ENCODE results near the gene PUDP. TPM values are rescaled to one million over a fixed set of nuclear protein-coding genes. Genes with fewer than 3 reads are reported as not detected.

PUDP gene
- total RNA-seq, 1 experiment from 2014 or later = 41.2 TPM

DNA sequence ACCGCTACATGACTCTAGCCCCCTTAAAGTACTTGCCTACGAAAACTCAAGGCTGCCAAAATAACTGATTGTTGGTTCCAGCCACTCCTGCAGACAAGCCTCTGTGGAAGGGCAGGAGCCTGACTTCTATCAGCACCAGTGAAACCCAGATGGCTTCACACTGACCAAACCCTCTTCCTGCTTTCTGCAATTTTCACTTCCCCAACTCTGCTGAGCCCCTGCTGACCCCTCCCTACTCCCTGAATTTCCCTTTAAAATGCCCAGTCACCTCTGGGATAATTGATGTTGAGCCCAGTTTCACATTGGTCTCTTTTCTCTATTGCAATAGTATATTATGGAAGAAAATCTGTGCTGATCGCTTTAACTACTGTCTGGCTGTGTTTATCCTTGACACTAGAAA is 62.1 kb downstream of the PUDP start:
- H3K36me3 ChIP-seq (ENCODE audit: insufficient read depth, low read length) = no peaks in the 10 kb centered on the region
- H3K4me3 ChIP-seq (ENCODE audit: low read length) = peak overlapping the region; percentile 21; the same call in 1 of the 2 replicates
- peak overlapping the region; percentile 97 for H3K27ac ChIP-seq (ENCODE audit: low read length)
- peak overlapping the region; percentile 60 for H3K4me2 ChIP-seq (ENCODE audit: low read depth, low read length, poor library complexity, severe bottlenecking)
- H3K9me2 ChIP-seq (replicated peaks; ENCODE audit: insufficient read depth, low read length) = no peaks in the 10 kb centered on the region
- DNase-seq = no peak
- H3K27me3 ChIP-seq (ENCODE audit: low read length) = no peaks in the 10 kb centered on the region
- H3K9ac ChIP-seq (ENCODE audit: low read length) = peak overlapping the region; percentile 58
- no peaks in the 10 kb centered on the region for H3K9me3 ChIP-seq (ENCODE audit: low read length)
- no peaks in the 10 kb centered on the region for H4K20me1 ChIP-seq (ENCODE audit: insufficient read depth, low read depth, low read length)
- H2AFZ ChIP-seq (ENCODE audit: low read length) = no peak overlapping the region
- H3K79me2 ChIP-seq (ENCODE audit: low read length) = peaks cover 44% of the 10 kb centered on the region
- H3K4me1 ChIP-seq (ENCODE audit: low read length) = peaks cover 92% of the 10 kb centered on the region

DNA sequence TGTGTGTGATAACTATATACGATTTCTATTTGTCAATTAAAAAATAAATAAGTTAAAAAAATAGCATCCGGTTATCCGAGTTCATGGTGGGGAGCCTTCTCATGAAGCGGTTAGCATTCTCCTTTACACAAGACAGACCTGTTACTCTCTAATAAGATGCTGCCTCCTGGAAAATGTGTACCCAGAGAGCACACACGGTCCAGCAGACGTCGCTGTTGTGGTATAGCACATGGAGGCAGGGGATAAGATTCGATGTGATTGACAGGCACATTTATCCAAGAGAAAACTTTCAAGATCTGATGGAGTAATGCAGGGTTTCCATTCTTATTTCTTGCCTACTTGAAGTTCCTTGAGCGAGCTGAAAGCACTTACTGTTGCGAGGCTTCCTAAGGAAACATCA is 63.1 kb downstream of the PUDP start:
- Histone ChIP-seq H3K79me2 (ENCODE audit: low read length) (peaks cover 47% of the 10 kb centered on the region), H3K9me2 (replicated peaks; ENCODE audit: insufficient read depth, low read length) (no peaks in the 10 kb centered on the region), H2AFZ (ENCODE audit: low read length) (no peak overlapping the region), H3K4me1 (ENCODE audit: low read length) (peaks cover 82% of the 10 kb centered on the region), H3K36me3 (ENCODE audit: insufficient read depth, low read length) (no peaks in the 10 kb centered on the region), H3K27ac (ENCODE audit: low read length) (peak overlapping the region; percentile 97), H3K9me3 (ENCODE audit: low read length) (no peaks in the 10 kb centered on the region), H3K27me3 (ENCODE audit: low read length) (no peaks in the 10 kb centered on the region), H3K4me3 (ENCODE audit: low read length) (no peak overlapping the region), H3K4me2 (ENCODE audit: low read depth, low read length, poor library complexity, severe bottlenecking) (peak overlapping the region; percentile 67), H3K9ac (ENCODE audit: low read length) (peak overlapping the region; percentile 67), H4K20me1 (ENCODE audit: insufficient read depth, low read depth, low read length) (no peaks in the 10 kb centered on the region)
- no peak for DNase-seq

DNA sequence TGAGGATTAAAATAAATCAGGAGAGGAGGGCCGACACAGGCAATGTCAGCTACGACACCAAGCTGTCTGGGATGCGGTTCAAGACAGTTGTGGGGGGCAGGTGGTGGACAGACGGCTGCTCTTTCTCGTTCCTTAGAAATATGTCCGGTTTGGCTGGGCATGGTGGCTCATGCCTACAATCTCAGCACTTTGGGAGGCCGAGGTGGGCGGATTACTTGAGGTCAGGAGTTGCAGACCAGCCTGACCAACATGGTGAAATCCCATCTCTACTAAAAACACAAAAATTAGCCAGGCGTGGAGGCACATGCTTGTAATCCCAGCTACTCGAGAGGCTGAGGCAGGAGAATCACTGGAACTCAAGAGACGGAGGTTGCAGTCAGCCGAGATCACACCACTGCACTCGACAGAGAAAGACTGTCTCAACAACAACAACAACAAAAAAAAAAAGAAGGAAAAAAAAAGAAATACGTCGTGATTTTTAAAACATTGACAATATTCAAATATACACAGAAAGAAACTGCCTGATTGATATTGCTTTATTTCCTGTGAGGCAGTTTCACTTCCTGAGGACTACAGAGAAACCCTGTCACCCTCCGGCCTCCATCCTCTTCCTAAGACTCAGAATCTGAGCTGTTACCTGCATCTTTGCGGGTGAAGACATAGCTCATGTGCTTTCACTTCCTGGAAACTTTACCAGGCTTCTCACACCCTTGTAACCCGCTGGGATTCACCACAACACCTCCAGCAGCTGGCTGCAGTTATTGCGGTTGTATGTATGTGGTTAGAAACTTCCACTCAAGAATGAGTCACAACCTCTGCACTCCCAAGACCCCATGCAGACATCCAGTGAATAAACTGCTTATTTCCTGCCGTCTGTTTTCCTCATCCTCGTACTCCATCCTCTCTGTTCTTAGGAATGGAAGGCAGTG is 64.2 kb downstream of the PUDP start:
- Histone ChIP-seq H3K9me2 (replicated peaks; ENCODE audit: insufficient read depth, low read length) (no peaks in the 10 kb centered on the region), H2AFZ (ENCODE audit: low read length) (no peak overlapping the region), H3K27ac (ENCODE audit: low read length) (peak overlapping the region; percentile 97), H4K20me1 (ENCODE audit: insufficient read depth, low read depth, low read length) (no peaks in the 10 kb centered on the region), H3K4me1 (ENCODE audit: low read length) (peaks cover 71% of the 10 kb centered on the region), H3K9ac (ENCODE audit: low read length) (peak overlapping the region; percentile 67), H3K4me3 (ENCODE audit: low read length) (peak overlapping the region; percentile 36), H3K79me2 (ENCODE audit: low read length) (peaks cover 57% of the 10 kb centered on the region), H3K9me3 (ENCODE audit: low read length) (no peaks in the 10 kb centered on the region), H3K27me3 (ENCODE audit: low read length) (no peaks in the 10 kb centered on the region), H3K4me2 (ENCODE audit: low read depth, low read length, poor library complexity, severe bottlenecking) (peak overlapping the region; percentile 67), H3K36me3 (ENCODE audit: insufficient read depth, low read length) (no peaks in the 10 kb centered on the region)
- peak; percentile 96 for DNase-seq

DNA sequence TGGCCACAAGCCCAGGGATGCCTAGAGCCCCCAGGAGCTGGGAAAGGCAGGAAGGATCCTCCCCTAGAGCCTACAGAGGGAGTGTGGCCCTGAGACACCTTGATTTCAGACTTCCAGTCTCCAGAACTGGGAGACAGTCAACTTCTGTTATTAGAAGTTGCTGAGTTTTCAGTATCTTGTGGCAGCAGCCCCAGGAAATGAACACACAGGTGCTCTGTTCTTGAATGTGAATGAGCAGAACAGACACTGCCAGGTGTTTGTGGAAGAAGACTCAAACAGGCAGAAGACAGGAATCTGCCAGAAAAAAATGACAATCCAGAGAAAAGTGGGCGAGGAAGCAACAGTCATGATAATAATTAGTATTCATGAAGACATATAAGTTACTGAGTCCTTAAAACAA is 64.9 kb downstream of the PUDP start:
- peak; percentile 66 for DNase-seq
- Histone ChIP-seq H3K4me1 (ENCODE audit: low read length) (peaks cover 63% of the 10 kb centered on the region), H3K27me3 (ENCODE audit: low read length) (no peaks in the 10 kb centered on the region), H2AFZ (ENCODE audit: low read length) (no peak overlapping the region), H3K27ac (ENCODE audit: low read length) (peak overlapping the region; percentile 97), H3K9ac (ENCODE audit: low read length) (peak overlapping the region; percentile 67), H3K4me3 (ENCODE audit: low read length) (peak overlapping the region; percentile 28), H3K9me3 (ENCODE audit: low read length) (no peaks in the 10 kb centered on the region), H3K79me2 (ENCODE audit: low read length) (peaks cover 56% of the 10 kb centered on the region), H3K36me3 (ENCODE audit: insufficient read depth, low read length) (no peaks in the 10 kb centered on the region), H3K4me2 (ENCODE audit: low read depth, low read length, poor library complexity, severe bottlenecking) (peak overlapping the region; percentile 67), H4K20me1 (ENCODE audit: insufficient read depth, low read depth, low read length) (no peaks in the 10 kb centered on the region), H3K9me2 (replicated peaks; ENCODE audit: insufficient read depth, low read length) (no peaks in the 10 kb centered on the region)

DNA sequence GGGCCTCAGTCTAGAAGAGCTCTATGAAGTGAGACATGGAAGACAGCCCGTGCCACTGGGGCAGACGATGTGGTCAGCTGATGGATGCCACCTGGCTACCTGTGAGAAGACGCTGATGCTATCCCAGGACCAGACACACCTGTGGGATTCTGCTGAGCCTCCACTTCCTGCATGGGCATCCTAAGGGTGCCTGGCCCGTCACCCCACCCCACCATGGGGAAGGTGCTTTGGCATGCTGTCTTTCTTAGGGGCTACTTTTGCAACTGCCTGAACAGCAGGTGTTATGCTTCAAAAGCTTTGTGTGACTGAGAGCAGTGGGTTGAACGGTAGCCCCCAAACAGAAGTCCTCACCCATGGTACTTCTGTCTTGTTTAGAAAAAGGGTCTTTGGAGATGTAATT is 65.4 kb downstream of the PUDP start:
- H3K4me3 ChIP-seq (ENCODE audit: low read length) = peak overlapping the region; percentile 13; the same call in 1 of the 2 replicates
- peak overlapping the region; percentile 67 for H3K9ac ChIP-seq (ENCODE audit: low read length)
- no peak for DNase-seq
- peak overlapping the region; percentile 97 for H3K27ac ChIP-seq (ENCODE audit: low read length)
- peak overlapping the region; percentile 67 for H3K4me2 ChIP-seq (ENCODE audit: low read depth, low read length, poor library complexity, severe bottlenecking)
- no peaks in the 10 kb centered on the region for H3K27me3 ChIP-seq (ENCODE audit: low read length)
- H3K79me2 ChIP-seq (ENCODE audit: low read length) = peaks cover 59% of the 10 kb centered on the region
- H3K9me2 ChIP-seq (replicated peaks; ENCODE audit: insufficient read depth, low read length) = no peaks in the 10 kb centered on the region
- H3K4me1 ChIP-seq (ENCODE audit: low read length) = peaks cover 59% of the 10 kb centered on the region
- no peak overlapping the region for H2AFZ ChIP-seq (ENCODE audit: low read length)
- H3K36me3 ChIP-seq (ENCODE audit: insufficient read depth, low read length) = no peaks in the 10 kb centered on the region
- no peaks in the 10 kb centered on the region for H3K9me3 ChIP-seq (ENCODE audit: low read length)
- H4K20me1 ChIP-seq (ENCODE audit: insufficient read depth, low read depth, low read length) = no peaks in the 10 kb centered on the region

DNA sequence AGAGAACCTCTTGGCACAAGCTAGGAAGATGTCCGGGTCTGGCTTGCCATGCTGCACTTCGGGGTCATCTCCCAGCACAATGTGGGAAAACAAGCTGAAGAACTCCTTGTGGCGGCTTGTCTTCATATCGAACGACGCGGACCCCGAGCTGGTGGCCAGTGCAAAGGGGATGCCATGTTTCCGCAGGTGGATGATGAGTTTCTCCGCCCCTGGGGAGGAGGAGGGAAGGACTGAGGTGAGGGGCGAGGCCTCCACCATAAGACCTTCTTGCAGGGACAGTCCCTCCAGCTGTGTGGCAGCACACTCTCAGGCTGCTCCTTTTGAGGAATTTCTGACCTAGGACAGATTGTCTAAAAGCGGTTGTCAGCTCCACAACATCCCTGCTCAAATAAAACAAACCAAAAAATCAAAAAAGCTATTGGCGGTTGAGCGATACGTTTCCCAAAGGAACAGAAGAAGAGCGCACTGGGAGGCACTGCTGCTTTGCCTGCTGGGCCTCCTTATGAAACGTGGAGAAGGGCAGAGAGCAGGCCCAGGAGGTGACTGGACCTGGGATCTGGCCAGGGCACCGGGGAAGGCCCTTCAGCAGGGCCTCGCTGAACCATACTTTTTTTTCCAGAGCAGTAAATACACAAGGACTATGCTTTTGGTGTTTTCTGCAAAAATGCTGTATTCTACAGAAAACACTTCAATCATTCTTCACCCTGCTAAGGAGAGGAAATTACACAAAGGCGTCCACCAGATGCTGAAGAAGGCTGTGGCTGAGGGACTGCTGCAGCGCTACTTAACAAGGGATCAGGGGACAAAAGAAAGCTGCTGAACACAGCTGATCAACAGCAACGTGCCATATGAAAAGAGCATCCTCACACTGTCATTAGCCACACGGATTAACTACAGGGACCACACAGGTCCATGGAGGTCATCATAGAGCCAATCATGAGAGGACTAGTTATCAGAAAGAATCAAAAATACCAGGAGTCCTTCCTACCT is 70.4 kb downstream of the PUDP start:
- H3K36me3 ChIP-seq (ENCODE audit: insufficient read depth, low read length) = no peaks in the 10 kb centered on the region
- H4K20me1 ChIP-seq (ENCODE audit: insufficient read depth, low read depth, low read length) = no peaks in the 10 kb centered on the region
- H3K4me1 ChIP-seq (ENCODE audit: low read length) = peaks cover 15% of the 10 kb centered on the region
- no peak overlapping the region for H3K4me2 ChIP-seq (ENCODE audit: low read depth, low read length, poor library complexity, severe bottlenecking)
- H3K79me2 ChIP-seq (ENCODE audit: low read length) = peaks cover 65% of the 10 kb centered on the region
- no peaks in the 10 kb centered on the region for H3K27me3 ChIP-seq (ENCODE audit: low read length)
- no peak for DNase-seq
- no peaks in the 10 kb centered on the region for H3K9me2 ChIP-seq (replicated peaks; ENCODE audit: insufficient read depth, low read length)
- no peak overlapping the region for H3K9ac ChIP-seq (ENCODE audit: low read length)
- no peak overlapping the region for H2AFZ ChIP-seq (ENCODE audit: low read length)
- no peak overlapping the region for H3K27ac ChIP-seq (ENCODE audit: low read length)
- no peaks in the 10 kb centered on the region for H3K9me3 ChIP-seq (ENCODE audit: low read length)
- no peak overlapping the region for H3K4me3 ChIP-seq (ENCODE audit: low read length)

DNA sequence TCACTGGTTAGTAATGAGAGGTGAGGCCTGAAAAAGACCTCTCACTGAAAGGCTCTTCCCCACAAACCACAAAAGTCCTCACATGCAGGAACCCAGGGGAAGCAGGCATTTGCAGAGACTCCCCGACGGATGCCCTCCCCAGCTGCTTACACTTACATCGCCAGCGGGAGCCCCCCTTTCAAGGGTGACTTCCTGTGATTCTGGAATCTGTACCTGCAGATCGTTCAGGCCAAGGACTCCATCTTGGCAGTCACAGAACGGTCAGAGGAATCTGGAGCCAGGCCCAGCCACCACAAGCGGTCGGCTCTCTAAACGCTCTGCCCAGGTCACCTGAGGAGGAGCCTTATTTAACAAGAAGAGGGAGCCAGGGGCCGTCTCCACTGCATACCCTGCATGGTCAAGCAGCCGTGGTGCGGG is 71.7 kb downstream of the PUDP start:
- Histone ChIP-seq H3K79me2 (ENCODE audit: low read length) (peaks cover 55% of the 10 kb centered on the region), H3K27me3 (ENCODE audit: low read length) (no peaks in the 10 kb centered on the region), H3K4me2 (ENCODE audit: low read depth, low read length, poor library complexity, severe bottlenecking) (no peak overlapping the region), H3K9me3 (ENCODE audit: low read length) (no peaks in the 10 kb centered on the region), H3K9ac (ENCODE audit: low read length) (no peak overlapping the region), H3K4me1 (ENCODE audit: low read length) (peaks cover 16% of the 10 kb centered on the region), H2AFZ (ENCODE audit: low read length) (no peak overlapping the region), H3K27ac (ENCODE audit: low read length) (no peak overlapping the region), H3K36me3 (ENCODE audit: insufficient read depth, low read length) (no peaks in the 10 kb centered on the region), H3K4me3 (ENCODE audit: low read length) (no peak overlapping the region), H4K20me1 (ENCODE audit: insufficient read depth, low read depth, low read length) (no peaks in the 10 kb centered on the region), H3K9me2 (replicated peaks; ENCODE audit: insufficient read depth, low read length) (no peaks in the 10 kb centered on the region)
- no peak for DNase-seq

DNA sequence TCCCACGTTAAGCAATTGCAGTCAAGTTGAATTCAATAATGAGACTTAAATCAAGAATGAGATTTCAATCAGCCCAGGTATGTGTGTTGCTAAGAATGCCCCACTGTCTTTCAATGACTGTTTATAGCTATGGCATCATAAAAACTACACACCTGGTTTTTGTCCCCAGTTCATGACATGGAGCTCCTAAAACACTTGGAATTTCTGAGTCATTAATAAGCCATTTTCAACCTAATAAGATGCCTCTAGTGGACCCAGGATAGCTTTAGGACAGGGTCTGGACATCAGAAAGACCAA is 73.1 kb downstream of the PUDP start:
- H4K20me1 ChIP-seq (ENCODE audit: insufficient read depth, low read depth, low read length) = no peaks in the 10 kb centered on the region
- peaks cover 30% of the 10 kb centered on the region for H3K4me1 ChIP-seq (ENCODE audit: low read length)
- H3K4me2 ChIP-seq (ENCODE audit: low read depth, low read length, poor library complexity, severe bottlenecking) = no peak overlapping the region
- no peak overlapping the region for H3K9ac ChIP-seq (ENCODE audit: low read length)
- no peaks in the 10 kb centered on the region for H3K9me3 ChIP-seq (ENCODE audit: low read length)
- no peak for DNase-seq
- no peaks in the 10 kb centered on the region for H3K27me3 ChIP-seq (ENCODE audit: low read length)
- no peak overlapping the region for H3K27ac ChIP-seq (ENCODE audit: low read length)
- no peaks in the 10 kb centered on the region for H3K9me2 ChIP-seq (replicated peaks; ENCODE audit: insufficient read depth, low read length)
- H2AFZ ChIP-seq (ENCODE audit: low read length) = no peak overlapping the region
- no peaks in the 10 kb centered on the region for H3K36me3 ChIP-seq (ENCODE audit: insufficient read depth, low read length)
- peaks cover 47% of the 10 kb centered on the region for H3K79me2 ChIP-seq (ENCODE audit: low read length)
- no peak overlapping the region for H3K4me3 ChIP-seq (ENCODE audit: low read length)

Data from Karpas-422 (cell line).